Right cardiac atrium (tissue), 5 donors: ENCODE results near the gene EFHC1. TPM values are rescaled to one million over a fixed set of nuclear protein-coding genes. Genes with fewer than 3 reads are reported as not detected.
"Not testable (repeated sequence)": the region's sequence is repeated elsewhere in the genome, so short reads cannot be mapped to it uniquely, and the experiment has no call there.

Experiments used
- ATAC-seq, 2 donors: fragments of 200-7000 bp; cut with Tn5 transposase; one replicate each; pipeline versions ENCODE4 v1.8.0 to v1.9.1; 2020; ENCODE audit warnings: moderate library complexity in 2 of 2, mild to moderate bottlenecking in 1 of 2
- DNase-seq, 3 donors: peaks; one replicate each; pipeline ENCODE4 v3.0.0-alpha.2; 2020
- H3K27ac ChIP-seq: one replicate; pipeline ENCODE4 v1.5.1; 2013; ENCODE audit warnings: mild to moderate bottlenecking, low read length, control low read depth, moderate library complexity
- H3K27me3 ChIP-seq: one replicate; pipeline ENCODE4 v1.6.1; 2013; ENCODE audit not compliant: control insufficient read depth, insufficient read depth
- H3K4me1 ChIP-seq: one replicate; pipeline ENCODE4 v1.6.1; 2013; ENCODE audit warnings: low read length; ENCODE audit not compliant: control insufficient read depth, insufficient read depth
- H3K4me3 ChIP-seq: one replicate; pipeline ENCODE4 v1.5.1; 2013; ENCODE audit warnings: low read length, control low read depth
- H3K9me3 ChIP-seq: one replicate; pipeline ENCODE4 v1.6.1; 2013; ENCODE audit warnings: low read length; ENCODE audit not compliant: control insufficient read depth
- WGBS: extraction: QIAGEN DNeasy Blood & Tissue Kit; methylation state at CpG from one replicate; pipeline ENCODE4 v1.1.7; 2013; 5-methylcytosine and 5-hydroxymethylcytosine counted together
- intact Hi-C, 4 donors: fragments of 100-400 bp; cut with DNase I; formaldehyde crosslinking; loops; one replicate each; pipeline versions ENCODE4 v1.11.0 to v1.14.0; 2022 to 2023
- polyA plus RNA-seq: library from polyadenylated mRNA; stranded (reverse); fragments of 200-250 nt; gene quantifications from one replicate; pipeline ENCODE4 v1.2.3, GENCODE V29; 2013
- total RNA-seq, 4 donors: library from RNA; stranded (reverse); fragmentation: NEBNext Ultra II Directional; extraction: Animal tissue kit (Norgen Biotek cat#: 25700); gene quantifications; one replicate each; pipeline ENCODE4 v1.2.1, GENCODE V29; 2021
- donor health status: healthy with polysubstance abuse.
- donor health status: DM: no; HTN: yes; CAD: no.
- donor health status: DM: no; HTN: no; CAD: no.
- donor health status: DM: no; HTN: yes; CAD: no; lungs with severe emphysema.
- donor health status: DM: yes; HTN: yes; CAD: no.

EFHC1 gene
- total and polyA plus RNA-seq, 5 donors, result 4.9 to 10.5 (median 10.0) TPM

GRCh38 chr6:52433294-52433693, 13.2 kb downstream of the EFHC1 start:
- DNase-seq, H3K4me1 ChIP-seq, H3K9me3 ChIP-seq, H3K27me3 ChIP-seq, intact Hi-C loops, H3K4me3 ChIP-seq, H3K27ac ChIP-seq, ATAC-seq: not testable (repeated sequence)
- WGBS, result 79% methylated on average over 4 of the region's 4 CpGs

DNA sequence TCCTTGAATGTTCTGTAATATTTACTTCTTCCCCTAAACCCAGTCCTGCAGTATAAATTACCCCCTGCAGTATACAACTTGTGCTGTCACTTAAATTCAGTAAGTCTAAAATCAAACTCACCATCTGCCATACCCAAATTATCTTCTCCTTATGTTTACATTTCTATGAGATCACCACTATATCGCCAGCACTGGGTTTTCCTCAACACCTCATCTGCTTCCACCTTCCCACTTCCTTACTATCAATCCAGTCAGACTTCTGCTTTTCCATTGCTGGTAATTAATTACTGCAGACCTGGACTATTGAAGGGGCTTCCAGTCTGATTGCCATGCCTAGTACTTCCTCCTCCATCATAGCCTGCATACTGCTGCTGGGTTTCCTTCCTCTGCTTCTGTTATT, 15.2 kb downstream of the EFHC1 start:
- WGBS, result 68% methylated on average over 1 of the region's 1 CpG
- intact Hi-C loops, result no loop called here
- DNase-seq (no peak), ATAC-seq (no peak)
- Histone ChIP-seq H3K4me1 (no peaks in the 10 kb centered on the region), H3K27ac (no peak overlapping the region), H3K4me3 (no peak overlapping the region), H3K27me3 (no peaks in the 10 kb centered on the region), H3K9me3 (no peaks in the 10 kb centered on the region)

DNA sequence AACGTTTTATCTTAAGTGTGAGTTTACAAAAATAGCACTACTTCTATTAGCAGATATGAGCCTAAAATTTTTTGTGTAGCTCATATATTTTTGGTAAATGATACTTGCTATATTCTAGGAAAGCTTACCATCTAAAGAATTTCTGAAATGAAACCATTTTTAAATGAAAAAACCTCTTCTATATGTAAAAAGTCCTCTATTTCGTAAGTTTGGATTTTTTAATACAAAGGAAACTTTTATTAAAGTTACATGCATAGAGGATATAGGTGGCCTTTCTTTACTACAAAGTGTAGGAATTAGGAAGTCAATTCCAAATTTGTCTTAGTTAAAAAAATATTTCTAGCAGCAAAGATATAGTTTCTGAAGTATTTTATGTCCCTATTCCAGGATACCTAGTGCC, 18.8 kb downstream of the EFHC1 start:
- 68% methylated on average over 2 of the region's 2 CpGs for WGBS
- no peak overlapping the region for H3K4me3 ChIP-seq
- no peak overlapping the region for H3K27ac ChIP-seq
- no peaks in the 10 kb centered on the region for H3K27me3 ChIP-seq
- no peak for ATAC-seq
- H3K9me3 ChIP-seq, result no peaks in the 10 kb centered on the region
- no peaks in the 10 kb centered on the region for H3K4me1 ChIP-seq
- DNase-seq, result no peak
- intact Hi-C loops, result no loop called here

DNA sequence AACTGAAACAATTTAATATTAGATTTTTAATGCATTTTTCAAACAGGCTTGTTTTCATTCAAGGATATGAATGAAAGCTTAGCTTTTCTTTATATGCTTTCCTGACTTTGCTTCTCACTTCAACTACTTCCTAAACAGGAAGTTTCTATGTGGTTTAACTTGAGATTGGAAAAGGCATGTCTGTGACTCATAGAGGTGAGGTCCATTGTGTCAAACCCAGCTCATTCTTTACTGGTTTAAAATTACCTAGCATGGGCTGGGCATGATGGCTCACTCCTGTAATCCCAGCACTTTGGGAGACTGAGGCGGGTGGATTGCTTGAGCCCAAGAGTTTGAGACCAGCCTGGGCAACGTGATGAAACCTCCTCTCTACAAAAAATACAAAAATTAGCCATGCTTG, 34.4 kb downstream of the EFHC1 start:
- H3K9me3 ChIP-seq, result no peaks in the 10 kb centered on the region
- no peaks in the 10 kb centered on the region for H3K4me1 ChIP-seq
- H3K27ac ChIP-seq, result no peak overlapping the region
- 93% methylated on average over 2 of the region's 2 CpGs for WGBS
- intact Hi-C loops, result no loop called here
- DNase-seq (no peak), ATAC-seq (no peak)
- H3K4me3 ChIP-seq, result no peak overlapping the region
- no peaks in the 10 kb centered on the region for H3K27me3 ChIP-seq

DNA sequence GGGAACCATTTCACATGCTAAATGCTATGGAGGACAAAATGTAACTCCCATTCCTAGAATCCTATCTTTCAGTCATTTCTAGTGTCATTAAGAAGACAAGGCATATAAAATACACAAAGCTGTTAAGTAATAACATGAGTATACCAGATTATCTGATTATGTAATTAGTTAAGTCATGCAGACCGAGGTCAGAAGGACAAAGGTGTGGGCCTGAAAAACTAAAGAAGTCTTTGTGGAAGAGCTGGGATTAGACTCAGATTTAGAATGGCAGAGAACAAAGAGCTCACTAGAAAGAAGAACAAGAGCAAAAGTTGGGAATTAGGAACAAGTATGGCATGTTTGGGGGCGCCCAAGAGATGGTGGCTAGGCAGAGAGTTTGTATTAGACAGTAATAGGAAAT, 37.0 kb downstream of the EFHC1 start:
- H3K9me3 ChIP-seq, result no peaks in the 10 kb centered on the region
- 95% methylated on average over 2 of the region's 2 CpGs for WGBS
- intact Hi-C loops, result no loop called here
- no peak overlapping the region for H3K27ac ChIP-seq
- no peaks in the 10 kb centered on the region for H3K27me3 ChIP-seq
- H3K4me1 ChIP-seq, result no peaks in the 10 kb centered on the region
- no peak overlapping the region for H3K4me3 ChIP-seq
- ATAC-seq, result no peak
- DNase-seq, result no peak

GRCh38 chr6:52461194-52461593, 41.1 kb downstream of the EFHC1 start:
- DNase-seq, H3K9me3 ChIP-seq, ATAC-seq, H3K27ac ChIP-seq, H3K27me3 ChIP-seq, H3K4me3 ChIP-seq, H3K4me1 ChIP-seq, intact Hi-C loops: not testable (repeated sequence)
- WGBS, result 89% methylated on average over 2 of the region's 2 CpGs

- no peaks in the 10 kb centered on the region for H3K4me1 ChIP-seq
- ATAC-seq, result no peak
- intact Hi-C loops, result no loop called here
- 98% methylated on average over 4 of the region's 4 CpGs for WGBS
- H3K4me3 ChIP-seq, result no peak overlapping the region
- no peak overlapping the region for H3K27ac ChIP-seq
- DNase-seq, result no peak
- H3K27me3 ChIP-seq, result no peaks in the 10 kb centered on the region
- no peaks in the 10 kb centered on the region for H3K9me3 ChIP-seq
These were observed 54.0 kb downstream of the EFHC1 start for GRCh38 chr6:52474173-52474572.

GRCh38 chr6:52475307-52475706, 55.2 kb downstream of the EFHC1 start:
- intact Hi-C loops, result no loop called here

GRCh38 chr6:52482903-52483670, 62.9 kb downstream of the EFHC1 start:
- H3K4me1 ChIP-seq, result no peaks in the 10 kb centered on the region
- ATAC-seq (peak in 1 of 2 donors; percentile 36), DNase-seq (no peak)
- no peak overlapping the region for H3K27ac ChIP-seq
- H3K27me3 ChIP-seq, result no peaks in the 10 kb centered on the region
- intact Hi-C loops, result no loop called here
- no peak overlapping the region for H3K4me3 ChIP-seq
- 82% methylated on average over 7 of the region's 7 CpGs for WGBS
- no peaks in the 10 kb centered on the region for H3K9me3 ChIP-seq

More at GRCh38 chr6:52475307-52475706, 55.2 kb downstream of the EFHC1 start:
- no peaks in the 10 kb centered on the region for H3K9me3 ChIP-seq
- no peak for DNase-seq
- 34% methylated on average over 2 of the region's 2 CpGs for WGBS
- H3K27ac ChIP-seq, result no peak overlapping the region
- H3K4me3 ChIP-seq, result no peak overlapping the region
- H3K4me1 ChIP-seq, result no peaks in the 10 kb centered on the region
- no peaks in the 10 kb centered on the region for H3K27me3 ChIP-seq
- no peak for ATAC-seq

DNA sequence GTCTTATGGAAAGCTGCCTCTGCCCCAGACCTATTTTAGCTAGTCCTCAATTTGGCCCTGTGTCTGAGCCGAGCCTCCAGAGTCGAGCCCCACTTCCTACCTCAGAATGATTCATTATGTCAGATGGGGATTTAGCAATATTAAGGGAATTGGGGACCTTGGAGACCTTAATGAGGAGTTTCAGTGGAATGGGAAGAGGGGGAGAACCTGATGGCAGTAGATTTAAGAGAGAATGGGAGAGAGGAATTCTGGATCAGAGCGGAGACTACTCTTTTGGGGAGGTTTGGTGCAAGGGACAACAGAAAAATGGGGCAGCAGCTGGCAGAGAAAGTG, 63.5 kb downstream of the EFHC1 start:
- no peak for ATAC-seq
- Histone ChIP-seq H3K27me3 (no peaks in the 10 kb centered on the region), H3K4me1 (no peaks in the 10 kb centered on the region), H3K9me3 (no peaks in the 10 kb centered on the region), H3K27ac (no peak overlapping the region), H3K4me3 (no peak overlapping the region)
- intact Hi-C loops, result no loop called here
- 90% methylated on average over 3 of the region's 3 CpGs for WGBS
- DNase-seq, result no peak

GRCh38 chr6:52489881-52490280, 69.7 kb downstream of the EFHC1 start:
- Histone ChIP-seq H3K4me3 (no peak overlapping the region), H3K9me3 (no peaks in the 10 kb centered on the region), H3K4me1 (peaks cover 2% of the 10 kb centered on the region), H3K27me3 (no peaks in the 10 kb centered on the region), H3K27ac (no peak overlapping the region)
- intact Hi-C loops, result no loop called here
- WGBS, result 53% methylated on average over 5 of the region's 5 CpGs
- no peak for DNase-seq
- ATAC-seq, result peak; percentile 38 to 62
